ENCODE measurements around the gene SEC16A.

Gene SEC16A

GRCh38 chr9:136495238-136495800 lies 12.5 kb upstream of the SEC16A start:
- TF ChIP-seq, protein P1, sequence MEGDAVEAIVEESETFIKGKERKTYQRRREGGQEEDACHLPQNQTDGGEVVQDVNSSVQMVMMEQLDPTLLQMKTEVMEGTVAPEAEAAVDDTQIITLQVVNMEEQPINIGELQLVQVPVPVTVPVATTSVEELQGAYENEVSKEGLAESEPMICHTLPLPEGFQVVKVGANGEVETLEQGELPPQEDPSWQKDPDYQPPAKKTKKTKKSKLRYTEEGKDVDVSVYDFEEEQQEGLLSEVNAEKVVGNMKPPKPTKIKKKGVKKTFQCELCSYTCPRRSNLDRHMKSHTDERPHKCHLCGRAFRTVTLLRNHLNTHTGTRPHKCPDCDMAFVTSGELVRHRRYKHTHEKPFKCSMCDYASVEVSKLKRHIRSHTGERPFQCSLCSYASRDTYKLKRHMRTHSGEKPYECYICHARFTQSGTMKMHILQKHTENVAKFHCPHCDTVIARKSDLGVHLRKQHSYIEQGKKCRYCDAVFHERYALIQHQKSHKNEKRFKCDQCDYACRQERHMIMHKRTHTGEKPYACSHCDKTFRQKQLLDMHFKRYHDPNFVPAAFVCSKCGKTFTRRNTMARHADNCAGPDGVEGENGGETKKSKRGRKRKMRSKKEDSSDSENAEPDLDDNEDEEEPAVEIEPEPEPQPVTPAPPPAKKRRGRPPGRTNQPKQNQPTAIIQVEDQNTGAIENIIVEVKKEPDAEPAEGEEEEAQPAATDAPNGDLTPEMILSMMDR (IDR thresholded peaks at IDR 0.05; ENCODE audit: low read length, missing control alignments): no peak
- no peak for DNase-seq (ENCODE audit: low read depth)
- no peak overlapping the region for H3K4me3 ChIP-seq (replicated peaks; ENCODE audit: low read depth, low read length)

GRCh38 chr9:136494531-136495215 lies 11.8 kb upstream of the SEC16A start:
- H3K4me3 ChIP-seq (replicated peaks; ENCODE audit: low read depth, low read length): no peak overlapping the region
- TF ChIP-seq, protein P1 (IDR thresholded peaks at IDR 0.05; ENCODE audit: low read length, missing control alignments): no peak
- no peak for DNase-seq (ENCODE audit: low read depth)

DNA sequence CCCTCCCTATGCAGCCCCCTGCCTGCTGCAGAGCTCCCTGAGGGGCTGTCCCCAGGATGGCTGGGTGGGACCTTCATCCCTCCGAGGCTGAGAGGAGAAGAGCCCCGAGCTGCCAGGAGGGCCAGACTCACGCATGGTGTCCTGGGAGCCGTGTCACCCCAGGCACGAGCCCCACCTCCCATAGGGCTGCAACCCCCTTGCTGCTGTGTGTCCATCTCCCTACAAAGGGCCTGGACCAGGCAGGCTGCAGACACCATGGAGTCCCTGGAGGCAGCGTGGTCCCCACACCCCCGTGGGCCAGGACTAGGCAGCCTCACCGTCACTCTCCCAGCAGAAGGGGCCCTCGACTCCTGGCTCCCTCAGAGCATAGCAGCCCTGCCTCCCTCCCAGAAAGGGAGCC lies 11.2 kb upstream of the SEC16A start:
- no peak for DNase-seq (ENCODE audit: low read depth)
- TF ChIP-seq, protein P1 (IDR thresholded peaks at IDR 0.05; ENCODE audit: low read length, missing control alignments): no peak
- H3K4me3 ChIP-seq (replicated peaks; ENCODE audit: low read depth, low read length): no peak overlapping the region

DNA sequence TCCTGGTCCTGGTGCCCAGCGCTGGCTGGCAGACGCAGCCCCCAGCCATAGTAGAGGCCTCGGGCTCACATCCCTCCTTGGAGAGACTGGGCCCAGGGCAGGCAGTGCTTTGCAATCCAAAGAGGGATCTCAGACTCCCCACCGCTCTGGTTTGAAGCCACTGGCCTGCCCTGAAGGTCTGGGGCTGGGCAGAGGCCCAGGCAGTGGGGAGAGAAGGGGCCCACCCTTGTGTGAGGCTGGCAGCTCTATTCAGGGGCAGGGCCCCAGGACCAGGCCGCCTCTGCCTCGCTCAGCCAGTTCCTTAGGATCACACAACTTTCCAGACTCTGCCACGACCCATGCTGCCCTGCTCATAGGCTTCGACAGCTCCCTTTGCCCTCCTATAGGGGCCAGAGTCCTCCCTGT lies 10.7 kb upstream of the SEC16A start:
- no peak overlapping the region for H3K4me3 ChIP-seq (replicated peaks; ENCODE audit: low read depth, low read length)
- no peak for DNase-seq (ENCODE audit: low read depth)
- TF ChIP-seq, protein P1 (IDR thresholded peaks at IDR 0.05; ENCODE audit: low read length, missing control alignments): no peak

DNA sequence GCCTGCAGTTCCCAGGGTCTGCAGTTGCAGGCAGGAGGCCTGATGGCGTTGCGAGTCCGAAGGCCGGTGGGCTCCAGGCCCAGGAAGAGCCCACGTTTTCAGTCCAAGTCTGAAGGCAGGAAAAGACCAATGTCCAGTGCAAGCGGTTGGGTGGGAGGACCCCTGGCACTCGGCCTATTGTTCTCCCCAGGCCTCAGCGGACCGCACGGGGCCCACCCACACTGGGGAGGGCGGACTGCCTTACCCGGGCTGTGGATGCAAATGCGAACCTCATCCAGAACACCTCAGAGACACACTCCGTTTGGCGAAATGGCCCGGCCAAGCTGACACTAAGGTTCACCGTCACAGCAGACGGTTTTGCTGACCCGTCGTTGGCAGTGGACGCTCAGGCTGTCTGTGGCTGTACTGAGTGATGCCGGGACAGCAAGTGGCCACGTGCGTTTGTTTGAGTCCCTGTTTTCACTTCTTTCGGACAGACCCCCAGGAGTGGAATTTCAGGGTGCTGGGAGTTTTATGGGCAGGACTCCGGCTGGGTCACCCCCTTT lies 10.2 kb upstream of the SEC16A start:
- no peak overlapping the region for H3K4me3 ChIP-seq (replicated peaks; ENCODE audit: low read depth, low read length)
- DNase-seq (ENCODE audit: low read depth): no peak
- TF ChIP-seq, protein P1 (IDR thresholded peaks at IDR 0.05; ENCODE audit: low read length, missing control alignments): no peak

DNA sequence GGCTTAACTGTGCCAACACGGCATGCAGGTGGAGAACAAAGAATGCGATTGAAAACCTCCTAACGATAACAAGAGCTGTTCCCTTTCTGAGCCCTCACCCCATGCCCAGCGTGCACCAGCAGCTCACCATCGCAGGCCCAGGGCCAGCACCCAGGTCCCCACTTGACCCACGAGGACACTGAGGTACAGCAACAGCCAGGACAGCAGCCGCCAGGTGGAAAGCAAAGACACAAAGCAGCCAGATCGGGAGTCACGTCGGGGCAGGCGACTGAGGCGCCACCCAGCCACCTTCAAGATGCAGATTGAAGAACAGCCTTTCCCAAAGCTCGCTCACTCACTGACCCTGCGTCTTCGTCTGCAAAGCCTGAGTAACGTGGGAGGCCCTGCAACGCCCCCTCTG lies 6.9 kb upstream of the SEC16A start:
- TF ChIP-seq, protein P1 (IDR thresholded peaks at IDR 0.05; ENCODE audit: low read length, missing control alignments): no peak
- no peak overlapping the region for H3K4me3 ChIP-seq (replicated peaks; ENCODE audit: low read depth, low read length)
- no peak for DNase-seq (ENCODE audit: low read depth)

Data from fibroblast of pulmonary artery (primary cell).